ENCODE results near the gene CACFD1. TPM values are rescaled to one million over a fixed set of nuclear protein-coding genes. Genes with fewer than 3 reads are reported as not detected.

Gene CACFD1
- total and polyA plus RNA-seq, 12 donors = 8.8 to 17.3 (median 10.8) TPM

DNA sequence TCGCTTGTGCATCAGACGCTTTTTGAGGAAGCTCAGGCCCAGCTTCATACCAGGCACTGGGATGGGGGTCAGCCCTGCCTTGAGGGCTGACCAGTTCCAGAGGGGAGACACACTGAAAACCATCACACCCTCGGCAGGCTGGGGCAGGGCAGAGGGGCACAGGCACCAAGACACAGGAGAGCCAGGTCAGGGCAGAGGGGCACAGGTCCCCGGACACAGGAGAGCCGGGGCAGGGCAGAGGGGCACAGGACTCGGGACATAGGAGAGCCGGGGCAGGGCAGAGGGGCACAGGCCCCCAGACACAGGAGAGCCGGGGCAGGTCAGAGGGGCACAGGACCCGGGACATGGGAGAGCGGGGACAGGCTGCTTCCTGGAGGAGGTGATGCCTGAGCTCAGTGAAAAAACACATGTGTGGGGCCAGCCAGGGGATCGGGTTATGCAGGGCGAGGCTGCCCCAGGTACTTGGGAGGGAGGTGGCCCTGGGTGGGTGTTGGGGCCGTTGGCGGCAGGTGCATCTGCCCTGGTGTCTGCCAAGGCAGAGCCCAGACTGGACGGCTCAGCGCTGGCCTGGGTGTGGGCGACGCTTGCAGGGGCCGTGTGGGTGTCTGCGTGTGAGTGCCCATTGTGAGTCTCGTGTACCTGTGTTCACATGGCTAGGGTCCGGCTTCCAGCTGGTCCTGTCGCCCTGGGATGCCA is 34.2 kb downstream of the CACFD1 start:
- TF ChIP-seq, protein P1, sequence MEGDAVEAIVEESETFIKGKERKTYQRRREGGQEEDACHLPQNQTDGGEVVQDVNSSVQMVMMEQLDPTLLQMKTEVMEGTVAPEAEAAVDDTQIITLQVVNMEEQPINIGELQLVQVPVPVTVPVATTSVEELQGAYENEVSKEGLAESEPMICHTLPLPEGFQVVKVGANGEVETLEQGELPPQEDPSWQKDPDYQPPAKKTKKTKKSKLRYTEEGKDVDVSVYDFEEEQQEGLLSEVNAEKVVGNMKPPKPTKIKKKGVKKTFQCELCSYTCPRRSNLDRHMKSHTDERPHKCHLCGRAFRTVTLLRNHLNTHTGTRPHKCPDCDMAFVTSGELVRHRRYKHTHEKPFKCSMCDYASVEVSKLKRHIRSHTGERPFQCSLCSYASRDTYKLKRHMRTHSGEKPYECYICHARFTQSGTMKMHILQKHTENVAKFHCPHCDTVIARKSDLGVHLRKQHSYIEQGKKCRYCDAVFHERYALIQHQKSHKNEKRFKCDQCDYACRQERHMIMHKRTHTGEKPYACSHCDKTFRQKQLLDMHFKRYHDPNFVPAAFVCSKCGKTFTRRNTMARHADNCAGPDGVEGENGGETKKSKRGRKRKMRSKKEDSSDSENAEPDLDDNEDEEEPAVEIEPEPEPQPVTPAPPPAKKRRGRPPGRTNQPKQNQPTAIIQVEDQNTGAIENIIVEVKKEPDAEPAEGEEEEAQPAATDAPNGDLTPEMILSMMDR (IDR thresholded peaks at IDR 0.05) = no peak
- DNase-seq = no peak
- intact Hi-C loops (cut with DNase I) = no loop called here
- peak in 1 of 8 donors; percentile 2 for ATAC-seq
- Histone ChIP-seq H3K4me3 (no peak overlapping the region), H3K36me3 (no peaks in the 10 kb centered on the region), H3K9me3 (no peaks in the 10 kb centered on the region), H3K4me1 (peaks cover 11 to 31% (median 19%) of the 10 kb centered on the region in 9 donors), H3K27ac (no peak overlapping the region), H3K27me3 (peaks cover 0 to 6% (median 0%) of the 10 kb centered on the region in 7 donors)
- WGBS, 2 donors = 92 to 94% methylated on average over 22 to 23 of the region's 23 CpGs

DNA sequence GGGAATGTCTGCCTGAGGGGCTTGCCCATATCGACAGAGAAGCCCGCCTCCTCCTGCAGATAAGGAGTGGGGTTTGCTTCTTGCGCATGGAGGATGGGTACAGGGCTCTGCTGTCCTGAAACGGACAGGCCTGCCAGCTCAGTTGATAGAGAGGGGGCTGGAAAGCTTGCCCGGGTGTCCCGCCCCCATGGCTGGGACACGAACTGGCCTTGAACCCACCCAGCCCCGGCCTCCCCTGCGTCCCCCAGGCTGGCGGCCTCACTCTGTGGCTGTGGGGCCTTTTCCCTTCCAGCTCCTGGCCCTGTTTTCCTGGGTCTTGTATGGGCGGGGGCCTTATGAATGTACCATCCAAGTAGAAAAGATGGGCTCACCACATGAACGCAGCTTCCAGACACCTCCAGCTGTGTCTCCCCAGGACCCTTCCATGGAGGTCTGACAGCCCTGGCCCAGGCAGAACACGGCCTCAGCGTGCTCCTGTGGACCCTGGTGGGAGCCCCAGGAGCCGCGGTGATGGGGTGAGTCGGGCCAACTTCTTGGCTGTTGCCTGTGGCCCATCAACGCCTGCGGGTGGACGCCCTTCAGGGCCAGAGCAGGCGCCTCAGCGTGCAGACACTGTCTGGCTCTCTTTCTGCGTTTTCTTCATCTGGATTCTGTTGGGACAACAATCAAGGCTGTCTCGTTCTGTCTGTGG is 35.0 kb downstream of the CACFD1 start:
- WGBS, 2 donors = 73 to 81% methylated on average over 24 of the region's 24 CpGs
- H3K27me3 ChIP-seq = peaks cover 0 to 6% (median 0%) of the 10 kb centered on the region in 7 donors
- intact Hi-C loops (cut with DNase I) = no loop called here
- no peak overlapping the region for H3K4me3 ChIP-seq
- no peak overlapping the region for H3K27ac ChIP-seq
- ATAC-seq (peak in 1 of 8 donors; percentile 22), DNase-seq (no peak)
- H3K4me1 ChIP-seq = peaks cover 11 to 39% (median 27%) of the 10 kb centered on the region in 9 donors
- H3K9me3 ChIP-seq = no peaks in the 10 kb centered on the region
- TF ChIP-seq, protein P1 (IDR thresholded peaks at IDR 0.05) = no peak
- no peaks in the 10 kb centered on the region for H3K36me3 ChIP-seq

GRCh38 chr9:133495327-133496293 is 35.8 kb downstream of the CACFD1 start:
- peaks cover 11 to 40% (median 28%) of the 10 kb centered on the region in 9 donors for H3K4me1 ChIP-seq
- no peak overlapping the region for H3K4me3 ChIP-seq
- H3K36me3 ChIP-seq = no peaks in the 10 kb centered on the region
- H3K9me3 ChIP-seq = no peaks in the 10 kb centered on the region
- H3K27ac ChIP-seq = no peak overlapping the region
- WGBS, 2 donors = 94% methylated on average over 24 of the region's 24 CpGs
- no peak for DNase-seq
- intact Hi-C loops (cut with DNase I) = no loop called here
- peaks cover 0 to 6% (median 0%) of the 10 kb centered on the region in 7 donors for H3K27me3 ChIP-seq
- no peak for ATAC-seq
- TF ChIP-seq, protein P1 (IDR thresholded peaks at IDR 0.05) = no peak

Data from heart right ventricle (tissue), 16 donors.